KMS-11 (cell line): ENCODE data around the gene MCRIP1.

Source experiments
- H2AFZ ChIP-seq: fragments of 200-600 bp; sonication (generic); 2 replicates; pipeline ENCODE4 v1.6.1; 2016; ENCODE audit warnings: antibody characterized with exemption, mixed run types, low read depth
- H3K27ac ChIP-seq: fragments of 200-600 bp; sonication (generic); 2 replicates; pipeline ENCODE4 v1.6.1; 2016; ENCODE audit warnings: mild to moderate bottlenecking, mixed run types
- H3K27me3 ChIP-seq: fragments of 200-600 bp; sonication (generic); 2 replicates; pipeline ENCODE4 v1.6.1; 2017; ENCODE audit warnings: mild to moderate bottlenecking, low read depth, mixed run types, moderate library complexity; ENCODE audit not compliant: insufficient read depth
- H3K36me3 ChIP-seq: fragments of 200-600 bp; sonication (generic); 2 replicates; pipeline ENCODE4 v1.6.1; 2017; ENCODE audit warnings: mild to moderate bottlenecking, mixed run types; ENCODE audit not compliant: insufficient read depth
- H3K4me1 ChIP-seq: fragments of 200-600 bp; sonication (generic); 2 replicates; pipeline ENCODE4 v1.6.1; 2016; ENCODE audit warnings: mild to moderate bottlenecking, low read depth, mixed run types; ENCODE audit not compliant: poor library complexity, severe bottlenecking
- H3K4me2 ChIP-seq: fragments of 200-600 bp; sonication (generic); 2 replicates; pipeline ENCODE4 v1.7.0; 2016; ENCODE audit warnings: mild to moderate bottlenecking, mixed run types
- H3K4me3 ChIP-seq: fragments of 200-600 bp; sonication (generic); IDR thresholded peaks from 2 replicates; pipeline ENCODE4 v1.6.1; 2017; ENCODE audit warnings: low read depth, low read length, mixed read lengths; ENCODE audit not compliant: insufficient read depth
- H3K79me2 ChIP-seq: fragments of 200-600 bp; sonication (generic); 2 replicates; pipeline ENCODE4 v1.6.1; 2016; ENCODE audit warnings: low read depth, mixed run types; ENCODE audit not compliant: insufficient read depth
- H3K9ac ChIP-seq: fragments of 200-600 bp; sonication (generic); 2 replicates; pipeline ENCODE4 v1.6.1; 2016; ENCODE audit warnings: mild to moderate bottlenecking, mixed run types
- H4K20me1 ChIP-seq: fragments of 200-600 bp; sonication (generic); 2 replicates; pipeline ENCODE4 v1.6.1; 2016; ENCODE audit warnings: mild to moderate bottlenecking, mixed run types; ENCODE audit not compliant: insufficient read depth
- TF ChIP-seq, protein P1 (sequence below): fragments of 200-600 bp; sonication (generic); conservative IDR thresholded peaks from 2 replicates; pipeline ENCODE4 v1.6.1; 2017; ENCODE audit warnings: low read depth, mild to moderate bottlenecking, antibody characterized with exemption, low read length, moderate library complexity, mixed read lengths

MCRIP1 gene

DNA sequence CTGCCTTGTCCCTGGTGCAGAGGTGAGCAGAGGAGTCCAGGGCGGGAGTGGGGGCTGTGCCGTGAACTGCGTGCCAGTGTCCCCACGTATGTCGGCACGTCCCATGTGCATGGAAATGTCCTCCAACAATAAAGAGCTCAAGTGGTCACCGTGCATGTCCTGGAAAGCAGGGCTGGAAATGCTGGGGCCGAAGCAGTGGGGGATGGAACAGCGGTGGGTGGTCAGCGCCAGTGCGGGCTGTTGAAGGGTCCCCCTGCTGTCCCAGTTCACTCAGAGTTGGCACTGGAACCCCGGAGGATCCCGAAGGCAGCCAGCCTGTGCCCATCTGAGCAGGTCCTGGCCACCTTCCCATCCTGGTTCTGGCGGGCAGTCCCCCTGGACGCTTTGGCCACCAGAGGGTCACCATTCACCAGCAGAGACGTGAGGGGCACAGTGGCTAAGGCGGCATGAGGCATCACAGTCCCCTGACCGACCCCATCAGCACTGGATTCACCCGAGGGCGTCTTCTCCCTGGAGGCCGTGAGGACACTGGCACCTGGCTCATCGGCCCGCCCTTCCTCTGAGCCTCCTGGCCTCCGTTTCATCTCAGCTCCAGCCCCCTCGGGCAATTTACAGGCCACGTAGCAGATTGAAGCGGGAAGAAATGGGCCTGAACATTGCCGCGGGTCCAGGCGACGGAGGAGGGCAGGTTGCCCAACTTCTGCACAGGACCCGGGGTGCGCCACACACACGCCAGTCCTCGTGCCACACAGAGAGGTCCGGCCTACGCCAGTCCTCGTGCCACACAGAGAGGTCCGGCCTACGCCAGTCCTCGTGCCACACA, 19.0 kb downstream of the MCRIP1 start:
- Histone ChIP-seq H3K27ac (no peak overlapping the region), H2AFZ (no peak overlapping the region), H3K9ac (no peak overlapping the region)

DNA sequence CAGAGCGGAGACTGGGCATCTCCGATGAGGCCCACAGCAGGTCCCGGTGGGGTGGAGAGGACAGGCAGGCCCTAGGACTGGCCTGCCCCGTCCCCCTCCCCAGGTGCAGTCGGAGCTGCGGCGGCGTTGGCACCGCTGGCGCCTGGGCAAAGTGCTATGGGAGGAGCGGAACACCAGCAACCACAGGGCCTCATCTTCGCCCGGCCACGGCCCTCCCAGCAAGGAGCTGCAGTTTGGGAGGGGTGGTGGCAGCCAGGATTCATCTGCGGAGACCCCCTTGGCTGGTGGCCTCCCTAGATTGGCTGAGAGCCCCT, 19.8 kb downstream of the MCRIP1 start:
- Histone ChIP-seq H3K4me1 (no peaks in the 10 kb centered on the region), H3K36me3 (no peaks in the 10 kb centered on the region), H3K27me3 (peaks cover 92% of the 10 kb centered on the region), H2AFZ (no peak overlapping the region), H3K9ac (no peak overlapping the region), H3K4me2 (no peak overlapping the region), H4K20me1 (no peaks in the 10 kb centered on the region), H3K4me3 (no peak overlapping the region), H3K27ac (no peak overlapping the region), H3K79me2 (no peaks in the 10 kb centered on the region)
- TF ChIP-seq, protein P1, sequence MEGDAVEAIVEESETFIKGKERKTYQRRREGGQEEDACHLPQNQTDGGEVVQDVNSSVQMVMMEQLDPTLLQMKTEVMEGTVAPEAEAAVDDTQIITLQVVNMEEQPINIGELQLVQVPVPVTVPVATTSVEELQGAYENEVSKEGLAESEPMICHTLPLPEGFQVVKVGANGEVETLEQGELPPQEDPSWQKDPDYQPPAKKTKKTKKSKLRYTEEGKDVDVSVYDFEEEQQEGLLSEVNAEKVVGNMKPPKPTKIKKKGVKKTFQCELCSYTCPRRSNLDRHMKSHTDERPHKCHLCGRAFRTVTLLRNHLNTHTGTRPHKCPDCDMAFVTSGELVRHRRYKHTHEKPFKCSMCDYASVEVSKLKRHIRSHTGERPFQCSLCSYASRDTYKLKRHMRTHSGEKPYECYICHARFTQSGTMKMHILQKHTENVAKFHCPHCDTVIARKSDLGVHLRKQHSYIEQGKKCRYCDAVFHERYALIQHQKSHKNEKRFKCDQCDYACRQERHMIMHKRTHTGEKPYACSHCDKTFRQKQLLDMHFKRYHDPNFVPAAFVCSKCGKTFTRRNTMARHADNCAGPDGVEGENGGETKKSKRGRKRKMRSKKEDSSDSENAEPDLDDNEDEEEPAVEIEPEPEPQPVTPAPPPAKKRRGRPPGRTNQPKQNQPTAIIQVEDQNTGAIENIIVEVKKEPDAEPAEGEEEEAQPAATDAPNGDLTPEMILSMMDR = no peak

More for the DNA sequence above, 19.0 kb downstream of the MCRIP1 start:
- no peaks in the 10 kb centered on the region for H3K36me3 ChIP-seq
- H3K4me3 ChIP-seq = no peak overlapping the region
- peaks cover 86% of the 10 kb centered on the region for H3K27me3 ChIP-seq
- TF ChIP-seq, protein P1 = no peak
- no peaks in the 10 kb centered on the region for H3K4me1 ChIP-seq
- H4K20me1 ChIP-seq = no peaks in the 10 kb centered on the region
- no peak overlapping the region for H3K4me2 ChIP-seq
- no peaks in the 10 kb centered on the region for H3K79me2 ChIP-seq

DNA sequence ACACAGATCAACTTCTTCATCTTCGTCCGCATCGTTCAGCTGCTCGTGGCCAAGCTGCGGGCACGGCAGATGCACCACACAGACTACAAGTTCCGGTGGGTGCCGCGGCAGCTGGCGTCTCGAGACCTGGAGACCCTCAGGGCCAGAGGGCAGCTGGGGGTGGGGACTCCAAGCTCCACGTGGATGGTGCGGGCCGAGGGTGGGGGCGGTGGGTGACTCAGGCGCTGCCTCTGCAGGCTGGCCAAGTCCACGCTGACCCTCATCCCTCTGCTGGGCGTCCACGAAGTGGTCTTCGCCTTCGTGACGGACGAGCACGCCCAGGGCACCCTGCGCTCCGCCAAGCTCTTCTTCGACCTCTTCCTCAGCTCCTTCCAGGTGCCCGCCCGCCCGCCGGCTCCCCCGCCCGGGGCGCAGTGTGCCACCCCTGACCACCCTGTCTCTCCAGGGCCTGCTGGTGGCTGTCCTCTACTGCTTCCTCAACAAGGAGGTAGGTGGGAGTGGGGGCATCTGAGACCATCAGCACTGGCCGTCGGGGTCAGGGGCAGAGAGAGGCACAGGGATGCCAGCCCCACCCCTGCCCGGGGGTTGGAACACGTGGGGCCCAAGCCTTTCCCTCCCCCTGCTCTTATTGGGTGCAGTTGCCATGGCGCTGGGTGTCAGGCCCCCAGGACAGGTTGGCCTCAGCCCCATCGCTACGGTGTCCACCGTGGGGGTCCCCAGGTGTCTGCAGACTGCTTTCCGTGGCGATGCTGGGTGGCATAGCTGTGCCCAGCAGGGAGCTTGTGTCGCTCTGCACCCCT, 20.3 kb downstream of the MCRIP1 start:
- H3K79me2 ChIP-seq = no peaks in the 10 kb centered on the region
- no peak overlapping the region for H3K4me3 ChIP-seq
- peaks cover 92% of the 10 kb centered on the region for H3K27me3 ChIP-seq
- H2AFZ ChIP-seq = no peak overlapping the region
- H3K36me3 ChIP-seq = no peaks in the 10 kb centered on the region
- H3K4me2 ChIP-seq = no peak overlapping the region
- H3K9ac ChIP-seq = no peak overlapping the region
- TF ChIP-seq, protein P1 = no peak
- H3K4me1 ChIP-seq = no peaks in the 10 kb centered on the region
- H4K20me1 ChIP-seq = no peaks in the 10 kb centered on the region
- no peak overlapping the region for H3K27ac ChIP-seq

DNA sequence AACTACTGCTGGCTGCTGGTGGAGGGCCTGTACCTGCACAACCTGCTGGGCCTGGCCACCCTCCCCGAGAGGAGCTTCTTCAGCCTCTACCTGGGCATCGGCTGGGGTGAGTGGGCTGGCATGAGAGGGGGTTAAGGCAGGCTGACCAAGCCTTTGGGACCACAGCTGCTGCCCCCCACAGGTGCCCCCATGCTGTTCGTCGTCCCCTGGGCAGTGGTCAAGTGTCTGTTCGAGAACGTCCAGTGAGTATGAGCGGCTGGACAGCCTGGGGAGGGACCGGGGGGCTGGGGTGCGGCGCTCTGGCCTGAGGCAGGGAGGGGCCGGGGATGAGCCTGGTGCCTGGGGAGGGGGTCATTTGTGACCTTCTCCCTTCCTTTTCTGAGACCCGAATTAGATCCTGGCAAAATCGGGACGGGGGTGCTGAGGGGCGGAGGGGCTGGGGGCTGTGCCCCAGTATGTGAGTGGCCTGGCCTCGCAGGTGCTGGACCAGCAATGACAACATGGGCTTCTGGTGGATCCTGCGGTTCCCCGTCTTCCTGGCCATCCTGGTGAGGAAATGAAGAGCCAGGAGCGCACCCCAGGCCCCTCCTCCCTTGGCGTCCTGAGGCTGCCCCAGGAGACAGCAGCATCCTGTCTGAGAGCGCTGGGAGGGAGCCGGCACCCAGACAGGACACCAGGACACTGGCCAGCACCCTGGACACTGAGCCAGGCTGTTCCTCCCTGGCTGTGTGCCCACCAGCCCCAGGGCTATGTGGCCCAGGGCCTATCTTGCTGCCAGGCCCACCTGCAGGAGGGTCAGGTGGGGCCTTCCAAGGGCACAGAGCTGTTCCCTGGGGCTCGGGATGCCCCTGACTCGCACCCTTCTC, 21.2 kb downstream of the MCRIP1 start:
- H3K27me3 ChIP-seq = peaks cover 92% of the 10 kb centered on the region
- H2AFZ ChIP-seq = no peak overlapping the region
- no peak overlapping the region for H3K27ac ChIP-seq
- no peaks in the 10 kb centered on the region for H3K36me3 ChIP-seq
- no peak overlapping the region for H3K4me3 ChIP-seq
- H3K79me2 ChIP-seq = no peaks in the 10 kb centered on the region
- TF ChIP-seq, protein P1 = no peak
- no peak overlapping the region for H3K4me2 ChIP-seq
- H3K9ac ChIP-seq = no peak overlapping the region
- H4K20me1 ChIP-seq = no peaks in the 10 kb centered on the region
- no peaks in the 10 kb centered on the region for H3K4me1 ChIP-seq
